Cardiac fibroblast (primary cell): Measurements from ENCODE around the gene ALG5.

Source experiments
- DNase-seq, 2 donors: peaks; one replicate each; pipeline versions ENCODE4 v3.0.0 to v3.0.0-alpha.2; 2010; ENCODE audit warnings: low read depth in 2 of 2
- H3K4me3 ChIP-seq, 2 donors: replicated peaks in 1 of 2; 1 replicate in 1 of 2; 2 replicates in 1 of 2; pipeline ENCODE4 v1.5.1; 2011; ENCODE audit warnings: low read depth in 2 of 2, low read length in 2 of 2, mild to moderate bottlenecking in 2 of 2, moderate library complexity in 1 of 2
- CTCF ChIP-seq: IDR thresholded peaks from one replicate; pipeline ENCODE4 v1.5.1; 2011; ENCODE audit warnings: low read depth, mild to moderate bottlenecking, low read length, inconsistent platforms

The ALG5 gene

GRCh38 chr13:36912973-36913372 lies 86.2 kb downstream of the ALG5 start:
- no peak overlapping the region for H3K4me3 ChIP-seq
- TF ChIP-seq CTCF, result no peak
- peak in 1 of 2 donors; percentile 8 for DNase-seq

- DNase-seq, result no peak
- TF ChIP-seq CTCF, result no peak
- no peak overlapping the region for H3K4me3 ChIP-seq
These were observed 86.8 kb downstream of the ALG5 start for GRCh38 chr13:36912369-36912768.

GRCh38 chr13:36910545-36910944 lies 88.6 kb downstream of the ALG5 start:
- DNase-seq, result no peak
- TF ChIP-seq CTCF, result no peak
- no peak overlapping the region for H3K4me3 ChIP-seq

- no peak for TF ChIP-seq CTCF
- DNase-seq, result no peak
- no peak overlapping the region for H3K4me3 ChIP-seq
These were observed 91.3 kb downstream of the ALG5 start for GRCh38 chr13:36907821-36908220.

- H3K4me3 ChIP-seq, result no peak overlapping the region
- DNase-seq, result no peak
- TF ChIP-seq CTCF, result no peak
These were observed 91.9 kb downstream of the ALG5 start for GRCh38 chr13:36907266-36907665.

- no peak for TF ChIP-seq CTCF
- H3K4me3 ChIP-seq, result no peak overlapping the region
- no peak for DNase-seq
These were observed 93.2 kb downstream of the ALG5 start for GRCh38 chr13:36905944-36906343.

GRCh38 chr13:36903925-36904595 lies 95.1 kb downstream of the ALG5 start:
- DNase-seq, result no peak
- TF ChIP-seq CTCF, result no peak
- H3K4me3 ChIP-seq, result no peak overlapping the region
